DMS114 treated with DMSO at 0.1 percent for 48 hours (cell line): ENCODE data around the gene KCND3.

ENCODE experiments used
- DNase-seq: peaks from one replicate; lab custom pipeline; 2025; ENCODE audit not compliant: unreplicated experiment; lab: John Stamatoyannopoulos, UW

KCND3 gene

DNA sequence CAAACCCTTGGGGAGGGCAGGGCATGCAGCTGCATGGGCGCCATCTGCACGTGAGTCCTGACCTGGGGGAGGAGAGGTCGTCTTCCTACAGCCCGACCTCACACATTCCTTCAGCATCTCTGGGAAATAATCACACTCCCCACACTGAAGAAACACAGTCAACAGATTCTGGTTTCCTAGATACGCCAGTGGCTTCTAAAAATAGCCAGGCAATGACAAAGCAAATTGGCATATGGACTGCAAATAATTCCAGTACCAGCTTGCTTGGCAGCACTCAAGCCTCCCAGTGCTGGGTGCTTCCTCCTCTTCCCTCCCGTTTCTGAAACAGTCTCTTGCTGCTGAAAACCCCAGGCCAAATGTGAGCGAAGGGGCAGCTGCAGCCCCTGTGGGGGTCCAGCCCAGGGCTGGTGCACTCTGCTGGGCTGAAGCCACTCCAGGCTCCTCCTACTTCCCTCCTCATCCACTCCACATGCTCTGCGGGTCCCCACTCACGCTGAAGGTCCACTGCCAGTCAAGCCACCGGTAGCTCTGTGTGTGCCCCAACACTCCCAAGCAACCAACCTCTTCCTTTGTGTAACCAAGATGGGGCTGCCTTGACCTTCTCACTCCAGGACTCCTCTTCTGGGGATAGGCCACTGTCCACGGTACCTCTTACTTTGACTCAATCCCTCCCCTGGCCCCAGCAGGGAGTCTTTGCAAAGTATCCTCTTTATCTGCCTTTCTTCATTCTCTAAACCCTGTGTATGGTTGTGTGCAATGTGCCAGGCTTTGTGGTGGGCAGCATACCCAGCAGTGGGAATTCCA, 69.0 kb downstream of the KCND3 start:
- no peak for DNase-seq

DNA sequence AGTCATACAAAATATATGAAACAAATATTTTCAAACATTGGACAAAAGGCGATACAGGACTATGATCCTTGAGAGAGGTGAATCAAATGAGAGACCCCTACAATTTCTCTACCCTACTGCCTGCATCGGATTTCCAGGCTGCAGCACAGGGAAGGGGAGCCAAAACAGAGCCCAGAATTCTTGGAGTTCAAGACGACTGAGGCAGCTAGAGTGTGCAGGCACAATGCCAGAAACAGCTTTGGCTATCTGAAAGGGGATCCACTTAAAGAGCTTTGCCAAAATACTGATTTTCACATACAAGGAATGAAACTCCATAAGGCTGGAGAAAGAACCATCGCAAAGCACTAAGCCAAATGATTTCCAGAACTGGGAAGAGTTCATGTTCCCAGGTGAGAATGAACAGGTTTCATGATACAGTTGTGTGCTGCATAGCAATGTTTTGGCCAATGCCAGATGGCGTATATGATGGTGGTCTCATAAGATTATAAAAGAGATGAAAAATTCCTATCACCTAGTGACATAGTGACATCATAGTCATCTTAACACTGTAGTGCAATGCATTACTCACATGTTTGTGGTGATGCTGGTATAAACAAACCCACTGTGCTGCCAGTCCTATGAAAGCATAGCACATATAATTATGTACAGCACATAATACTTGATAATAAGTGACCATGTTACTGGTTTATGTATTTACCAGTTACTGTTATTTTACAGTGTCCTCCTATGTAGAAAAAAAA, 77.5 kb downstream of the KCND3 start:
- no peak for DNase-seq

DNA sequence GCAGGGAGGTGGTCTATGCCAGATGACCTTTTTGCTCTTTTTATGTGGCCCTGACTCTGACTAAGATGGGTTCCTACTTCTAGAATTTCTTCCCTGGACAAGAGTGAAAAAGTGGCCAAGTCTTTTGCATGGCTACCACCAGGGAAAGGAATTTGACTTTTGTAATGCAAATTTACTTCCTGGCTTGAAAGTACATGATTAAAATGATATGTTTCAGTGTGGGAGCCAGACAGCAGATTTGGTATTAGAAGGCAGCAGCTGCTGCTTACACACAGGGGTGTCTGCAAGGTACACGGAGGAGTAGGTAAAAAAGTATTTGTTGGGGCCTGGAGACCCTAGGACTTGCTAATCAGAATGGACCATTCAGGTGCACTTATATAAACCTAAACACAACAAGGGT, 78.4 kb downstream of the KCND3 start:
- DNase-seq, result no peak

DNA sequence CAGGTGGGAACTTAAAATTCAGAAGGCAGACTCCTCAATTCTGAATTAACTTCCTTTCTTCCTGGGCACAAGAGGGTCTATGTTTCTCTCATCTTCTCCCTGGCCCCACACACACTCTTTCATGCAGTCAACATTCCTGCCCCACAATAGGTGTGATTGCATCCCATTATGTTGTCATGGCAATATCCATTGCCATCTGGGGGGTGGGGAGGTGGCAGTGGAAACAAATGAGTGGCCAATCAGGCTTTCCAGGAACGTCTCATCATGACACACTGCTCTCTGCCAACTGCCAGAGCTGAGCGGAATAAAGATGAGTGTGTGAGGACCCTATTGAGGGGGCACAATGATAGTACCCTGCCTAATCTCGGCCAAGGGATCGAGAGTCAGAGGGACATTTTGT, 80.4 kb downstream of the KCND3 start:
- DNase-seq, result no peak

DNA sequence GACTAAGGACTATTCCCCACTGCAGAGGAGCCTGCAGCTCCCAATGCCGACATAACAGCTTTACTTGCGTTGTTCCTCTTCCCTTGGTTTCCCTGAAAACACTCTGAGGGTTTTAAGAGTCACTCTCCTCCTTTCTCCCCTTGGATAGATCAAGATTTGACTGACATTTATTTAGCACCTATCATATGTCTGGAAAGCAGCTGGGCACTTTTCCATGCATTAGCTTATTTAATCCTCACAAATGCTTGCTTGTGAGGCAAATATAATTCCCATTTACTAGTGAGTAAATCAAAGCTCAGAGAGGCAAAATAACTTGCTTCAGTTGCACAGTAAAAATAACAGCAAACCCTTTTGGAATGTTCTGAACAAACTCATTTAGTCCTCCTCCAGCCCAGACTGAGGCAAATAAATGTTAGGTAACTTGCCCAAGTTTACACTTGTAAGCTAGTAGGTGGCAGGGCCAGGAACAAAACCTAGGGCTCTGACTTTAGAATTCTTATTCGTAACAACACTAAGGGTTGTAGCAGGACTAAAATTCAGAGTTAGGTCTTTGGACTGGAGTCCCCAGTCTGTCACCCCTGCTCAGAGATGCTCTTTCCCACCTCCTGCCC, 81.4 kb downstream of the KCND3 start:
- no peak for DNase-seq

DNA sequence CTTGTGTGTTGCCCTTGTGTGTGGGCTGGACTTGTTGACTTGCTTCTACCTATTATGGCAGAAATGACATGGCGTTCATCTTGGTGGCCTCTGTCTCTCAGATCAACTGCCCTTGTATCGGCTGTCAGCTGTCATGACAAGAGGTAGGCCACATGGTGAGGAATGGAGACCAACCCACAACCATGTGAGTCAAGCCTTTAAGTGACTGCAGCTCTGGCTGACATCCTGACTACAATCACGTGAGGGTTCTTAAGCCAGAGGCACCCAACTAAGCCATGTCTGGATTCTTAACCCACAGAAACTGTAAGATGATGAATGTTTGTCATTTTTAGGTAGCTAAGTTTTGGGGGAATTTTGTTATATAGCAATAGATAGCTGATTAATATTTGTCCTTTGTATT, 82.1 kb downstream of the KCND3 start:
- DNase-seq, result no peak

DNA sequence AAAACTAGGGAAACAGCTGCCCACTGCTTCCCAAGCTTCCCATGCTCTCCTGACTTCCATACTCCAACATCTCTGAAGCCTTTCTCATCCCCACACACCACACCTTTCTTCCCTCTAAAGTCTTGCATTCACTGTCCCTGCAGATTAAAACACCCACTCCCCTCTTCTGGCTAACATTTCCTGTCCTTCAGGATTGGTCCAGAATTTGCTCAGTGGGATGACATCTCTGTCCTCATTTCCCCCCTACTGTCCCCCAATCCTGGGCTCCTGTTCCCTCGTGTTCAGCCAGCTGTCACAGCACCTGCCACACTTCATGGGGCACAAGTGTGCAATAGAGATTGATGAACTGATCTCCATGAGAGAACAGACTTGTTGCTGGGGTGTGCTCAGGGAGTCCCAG, 82.7 kb downstream of the KCND3 start:
- DNase-seq, result no peak

DNA sequence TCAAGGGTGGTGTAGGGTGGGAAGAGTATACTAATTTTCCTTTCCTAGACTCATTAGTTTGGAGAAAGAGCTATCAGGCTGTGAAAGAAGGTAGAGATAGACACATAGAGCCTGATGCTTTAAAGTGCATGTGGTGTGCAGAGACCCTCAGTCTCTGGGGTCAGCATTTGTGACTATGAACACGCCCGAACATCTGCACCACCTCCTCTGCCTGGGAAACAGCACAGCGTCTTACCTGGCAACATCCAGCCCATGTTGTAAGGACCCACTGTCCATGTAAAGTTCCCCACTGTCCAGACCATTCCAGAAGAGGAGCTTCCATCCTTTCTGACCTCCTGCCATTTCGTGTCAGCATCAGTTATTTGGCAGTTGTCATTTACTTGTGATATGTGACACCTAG, 83.4 kb downstream of the KCND3 start:
- no peak for DNase-seq

DNA sequence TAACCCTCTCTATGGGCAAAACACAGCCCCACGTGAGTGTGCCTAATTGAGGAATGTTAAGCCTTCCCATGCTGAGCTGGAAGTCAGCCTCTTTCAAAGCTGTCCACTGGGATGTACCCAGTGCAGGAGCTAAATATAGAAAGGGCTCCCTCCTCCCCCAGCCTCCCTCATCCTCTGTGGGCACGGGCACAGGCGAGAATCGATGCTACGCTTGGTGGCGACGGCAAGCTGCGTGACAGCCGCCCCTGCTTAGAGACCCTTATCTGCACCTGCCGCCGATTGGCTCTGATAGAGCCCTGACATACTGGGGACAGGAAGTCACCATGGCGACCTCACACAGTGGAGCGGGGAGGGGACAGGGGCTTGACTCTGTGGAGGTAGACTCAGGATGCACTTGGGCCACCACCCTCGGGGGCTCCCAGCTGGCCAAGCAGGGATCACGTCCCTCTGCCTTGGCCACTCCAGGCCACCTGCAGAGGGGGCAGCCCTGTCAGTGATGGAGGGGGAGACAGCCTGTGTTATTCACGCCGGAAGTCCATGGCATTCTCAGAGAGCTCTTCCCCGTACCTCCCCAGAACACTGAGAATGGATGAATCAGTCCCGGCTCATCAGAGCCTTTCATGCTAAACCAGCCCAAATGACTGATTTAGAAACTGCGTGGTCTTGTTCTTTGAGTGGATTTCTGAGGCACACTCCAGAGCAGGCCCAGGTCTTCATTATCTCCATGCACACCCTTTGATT, 84.8 kb downstream of the KCND3 start:
- DNase-seq, result no peak

DNA sequence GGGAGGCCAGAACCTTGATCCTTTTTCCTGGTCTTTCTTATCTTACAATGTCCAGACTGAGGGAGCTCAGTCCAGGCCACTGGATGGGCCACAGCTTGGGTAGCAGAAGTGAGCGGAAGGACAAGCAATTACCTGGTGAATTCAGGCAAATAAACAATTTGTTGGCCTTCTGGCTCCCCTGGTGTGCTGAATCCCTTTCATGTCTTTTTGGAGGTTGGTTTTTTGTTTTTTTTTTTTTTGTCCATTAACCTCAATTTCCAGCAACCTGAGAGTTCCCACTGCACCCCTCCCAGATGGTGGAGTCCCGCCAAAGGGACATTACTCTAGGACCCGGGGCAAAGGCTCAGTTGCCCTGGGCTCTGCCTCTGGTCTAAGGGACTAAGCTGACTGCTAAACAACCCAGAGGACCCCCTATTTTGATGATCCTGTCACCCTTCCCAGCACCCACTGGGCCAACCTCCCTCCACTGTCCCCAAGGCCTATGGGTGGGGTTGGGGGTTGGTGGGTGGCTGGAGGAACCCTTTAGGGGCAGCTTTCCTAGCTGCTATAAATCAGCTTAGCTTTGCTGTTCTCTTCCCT, 85.5 kb downstream of the KCND3 start:
- DNase-seq, result no peak

DNA sequence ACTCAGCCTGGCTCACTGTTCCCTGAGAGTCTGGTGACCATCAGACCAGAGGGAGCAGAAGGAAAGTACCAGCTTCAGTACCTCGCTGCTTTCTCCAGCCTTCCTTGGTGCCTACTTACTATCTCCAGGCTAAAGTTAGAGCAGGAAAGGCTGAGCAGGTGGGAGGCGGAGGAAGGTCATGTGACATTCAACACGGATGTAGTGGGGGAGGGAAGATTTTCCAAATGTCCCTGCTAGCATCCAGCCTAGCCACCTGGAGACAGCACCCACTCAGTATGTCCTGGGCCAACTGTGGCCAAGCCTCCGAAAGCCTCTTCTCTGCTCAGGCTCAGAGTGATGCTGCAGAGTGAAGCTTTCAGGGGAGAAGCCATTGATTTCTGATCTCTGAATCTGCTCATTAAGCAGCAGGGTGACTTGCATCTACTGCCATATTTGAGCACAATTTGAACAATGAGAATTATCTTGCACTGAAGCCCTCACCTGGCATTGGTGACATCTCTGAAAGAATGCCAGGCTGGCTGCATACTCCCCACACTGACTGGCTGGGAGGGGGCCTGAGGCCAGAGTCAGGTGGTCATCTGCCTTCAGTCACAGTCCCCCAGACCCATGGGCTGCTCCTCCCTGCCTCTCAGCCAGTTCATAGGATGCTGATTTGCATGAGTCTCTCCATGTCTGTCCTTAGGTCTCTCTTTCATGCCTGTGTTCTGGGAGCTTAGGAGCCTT, 86.2 kb downstream of the KCND3 start:
- DNase-seq, result no peak

DNA sequence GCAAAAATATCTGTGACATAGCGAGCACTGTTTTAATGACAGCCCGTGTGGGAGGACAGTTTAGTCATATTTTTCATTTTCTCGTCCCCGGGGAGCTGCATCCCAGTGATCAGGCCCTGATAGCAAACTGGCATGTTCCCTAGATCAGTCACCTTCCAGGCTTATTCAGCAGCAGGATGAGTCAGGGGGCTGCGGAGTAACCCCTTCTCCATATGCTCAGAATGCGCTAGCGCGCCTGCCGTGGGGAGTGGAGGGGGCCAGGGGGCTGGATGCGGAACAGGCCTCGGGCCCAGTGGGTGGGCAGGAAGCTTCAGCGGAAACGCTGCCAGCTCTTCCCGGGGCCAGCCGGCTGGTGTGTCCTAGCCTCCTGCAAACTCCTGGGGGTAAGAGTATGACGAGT, 94.0 kb downstream of the KCND3 start:
- DNase-seq, result no peak

DNA sequence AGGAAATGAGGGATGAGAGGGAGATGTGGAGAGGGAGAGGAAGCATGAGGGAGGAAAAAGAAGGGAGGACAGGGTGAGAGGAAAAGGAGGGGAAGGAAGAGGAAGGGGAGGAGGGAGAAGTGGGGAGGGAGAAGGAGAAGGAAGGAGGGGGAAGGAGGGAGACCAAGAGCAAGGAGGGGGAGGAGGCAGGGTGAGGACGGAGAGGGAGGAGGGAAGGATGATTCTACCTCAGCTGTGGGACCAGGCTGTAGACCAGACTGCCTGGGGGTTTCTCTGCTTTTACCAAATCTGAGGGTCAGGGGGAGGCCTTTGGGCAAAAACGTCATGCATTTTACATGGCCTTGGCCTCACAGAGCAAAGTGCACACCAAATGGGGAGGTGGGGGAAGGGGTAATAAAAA, 94.5 kb downstream of the KCND3 start:
- DNase-seq, result no peak

DNA sequence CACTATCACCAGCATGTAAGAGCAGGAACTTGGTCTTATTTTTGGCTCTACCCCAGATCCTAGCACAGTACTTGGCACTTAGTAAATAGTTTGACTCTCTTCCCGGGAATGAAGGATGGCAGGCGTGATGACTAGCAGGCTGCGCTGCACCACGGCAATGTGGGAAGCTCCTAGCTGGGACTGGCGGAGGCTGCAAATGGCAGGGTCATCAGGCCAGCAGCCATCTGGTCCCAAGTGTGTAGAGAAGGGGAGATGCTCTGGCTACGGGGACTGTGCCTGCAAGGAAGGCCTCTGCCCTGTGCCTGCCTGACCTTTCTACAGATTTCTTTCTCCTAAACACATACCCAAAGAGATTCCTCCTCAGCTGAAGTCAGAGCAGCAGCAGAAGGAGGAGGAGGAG, 95.0 kb downstream of the KCND3 start:
- no peak for DNase-seq

DNA sequence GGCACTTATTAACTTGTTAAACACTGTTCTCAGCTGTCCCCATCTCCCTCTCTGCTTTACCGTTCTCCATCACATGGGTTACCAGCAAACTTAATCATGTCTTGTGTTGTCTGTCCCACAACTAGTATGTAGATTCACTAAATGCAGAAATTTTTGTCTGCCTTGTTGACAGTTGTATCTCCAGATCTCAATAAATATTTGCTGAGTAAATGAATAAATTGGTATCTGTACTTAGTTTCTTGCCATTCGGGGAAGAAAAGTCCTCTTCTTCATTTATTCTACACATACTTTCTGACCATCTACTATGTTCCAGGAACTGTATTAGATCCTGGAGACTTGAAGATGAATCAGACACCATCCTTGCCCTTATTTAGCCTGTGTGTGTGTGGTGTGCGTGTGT, 97.9 kb downstream of the KCND3 start:
- no peak for DNase-seq

DNA sequence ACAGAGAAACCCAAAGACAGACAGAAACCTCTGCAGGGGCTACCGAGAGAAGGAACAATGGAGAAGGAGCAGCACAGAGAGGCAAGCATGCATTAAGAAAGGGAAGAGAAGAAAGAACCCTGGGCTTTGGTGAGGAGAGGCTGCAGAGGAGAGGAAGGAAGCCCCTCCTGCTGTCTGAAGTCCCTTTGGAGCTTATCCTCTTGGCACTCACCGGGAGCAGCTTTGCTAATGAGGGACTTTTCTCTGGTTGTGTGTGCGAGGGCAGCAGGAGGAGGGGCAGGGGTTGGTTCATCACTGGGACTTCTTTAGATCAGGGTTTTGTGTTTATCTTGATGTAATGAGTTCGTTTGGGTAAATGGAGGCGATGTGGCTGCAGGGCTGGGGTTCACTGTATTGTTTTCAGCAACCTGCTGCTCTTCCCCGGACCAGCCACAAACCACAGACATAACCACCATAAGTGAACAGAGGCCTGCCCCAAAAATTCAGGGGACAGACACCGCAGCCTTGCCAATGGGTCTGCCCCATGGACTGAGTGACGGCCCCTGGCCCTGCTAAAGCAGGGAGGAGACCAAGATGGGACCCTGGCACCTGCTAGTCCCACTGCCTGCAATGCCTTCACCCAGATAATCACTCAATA, 100.6 kb downstream of the KCND3 start:
- DNase-seq, result no peak

DNA sequence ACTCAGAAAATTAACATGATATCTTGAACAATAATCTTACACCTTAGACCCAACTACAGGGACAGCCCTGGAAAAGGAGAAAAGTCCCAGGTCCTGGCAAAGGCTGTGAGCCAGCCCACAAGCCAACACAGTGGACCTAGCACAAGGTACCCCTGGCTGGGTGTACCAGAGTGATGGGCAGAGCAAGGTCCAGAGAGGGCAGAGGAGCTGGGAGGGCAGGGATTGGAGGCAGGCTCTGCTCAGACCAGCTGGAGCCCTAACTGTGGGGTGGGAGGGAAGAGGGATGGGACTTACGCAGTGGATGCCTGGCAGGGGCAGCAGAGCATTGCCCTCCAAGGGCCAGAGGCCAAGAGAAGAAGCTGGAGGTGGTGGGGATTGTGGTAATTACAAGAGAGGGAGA, 101.6 kb downstream of the KCND3 start:
- DNase-seq, result no peak

DNA sequence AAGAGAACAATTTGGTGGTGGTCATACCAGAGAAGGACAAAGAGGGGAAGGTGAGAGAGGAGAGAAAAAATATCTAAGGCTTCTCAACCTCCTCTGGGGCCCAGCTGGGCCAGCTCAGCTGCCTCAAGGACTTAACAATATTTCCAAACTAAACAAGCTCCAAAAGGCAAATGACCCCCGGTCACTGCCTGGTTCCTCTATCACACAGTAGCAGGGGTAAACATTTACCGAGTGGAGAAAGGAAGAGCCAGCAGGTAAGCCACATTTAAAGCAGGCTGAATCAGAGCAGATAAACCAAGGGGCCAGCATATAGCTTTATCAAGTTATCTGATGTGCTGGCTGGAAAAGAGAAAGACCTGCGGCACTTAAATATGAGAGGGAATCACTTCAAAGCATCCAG, 102.1 kb downstream of the KCND3 start:
- no peak for DNase-seq

DNA sequence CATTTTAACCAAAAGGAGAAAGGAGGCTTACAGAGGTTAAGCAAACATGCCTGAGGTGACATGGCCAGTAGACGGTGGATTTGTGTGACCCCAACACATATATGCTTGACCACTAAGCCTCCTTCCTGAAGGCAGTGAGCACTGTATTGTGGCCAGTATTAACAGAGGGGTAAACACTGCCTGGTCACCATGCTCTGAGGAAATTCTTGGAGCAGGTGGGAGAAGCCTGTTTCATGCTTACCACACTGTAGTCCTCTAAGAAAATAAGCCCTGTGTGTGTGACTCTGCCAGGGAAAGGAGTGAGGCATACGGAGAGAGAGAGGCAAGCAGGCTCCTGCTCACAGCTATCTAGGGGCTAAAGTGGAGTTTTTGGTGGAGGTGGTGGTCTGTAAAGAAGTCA, 102.7 kb downstream of the KCND3 start:
- no peak for DNase-seq

DNA sequence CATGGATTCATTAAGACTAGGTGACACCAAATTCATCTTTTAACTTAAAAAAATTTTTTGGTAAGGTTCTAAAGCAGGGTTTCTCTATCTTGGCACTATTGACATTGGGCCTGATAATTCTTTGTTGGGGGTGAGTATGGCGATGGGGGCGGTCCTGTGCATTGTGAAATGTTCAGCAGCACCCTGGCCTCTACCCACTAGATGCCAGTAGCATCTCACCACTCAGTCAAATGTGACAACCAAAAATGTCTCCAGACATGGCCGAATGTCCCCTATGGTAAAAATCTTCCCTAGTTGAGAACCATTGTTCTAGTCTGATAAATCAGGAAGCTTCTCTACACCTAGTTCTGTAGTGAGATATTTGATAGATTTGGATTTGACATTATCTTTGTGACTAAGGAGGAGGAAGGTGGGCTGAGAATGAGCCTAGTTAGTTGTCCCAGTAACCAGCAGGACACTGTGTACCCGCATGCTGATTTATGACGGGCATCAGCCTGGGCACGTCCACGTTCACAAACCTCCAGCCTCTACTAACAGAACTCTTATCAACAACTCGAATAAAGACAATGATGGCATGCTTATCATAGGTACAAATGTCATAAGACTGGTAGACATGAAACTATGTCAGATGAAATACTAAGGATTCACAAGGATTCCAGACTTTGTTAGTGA, 104.6 kb downstream of the KCND3 start:
- DNase-seq, result no peak
